HG02852 (cell line): ENCODE results near the gene EVI5.
"Not testable (repeated sequence)": the region's sequence is repeated elsewhere in the genome, so short reads cannot be mapped to it uniquely, and the experiment has no call there.

Experiments
- ATAC-seq: cut with Tn5 transposase; IDR thresholded peaks from one replicate; pipeline ENCODE4 v1.9.1; 2021; ENCODE audit warnings: mild to moderate bottlenecking, moderate library complexity; ENCODE audit not compliant: unreplicated experiment

Gene EVI5

DNA sequence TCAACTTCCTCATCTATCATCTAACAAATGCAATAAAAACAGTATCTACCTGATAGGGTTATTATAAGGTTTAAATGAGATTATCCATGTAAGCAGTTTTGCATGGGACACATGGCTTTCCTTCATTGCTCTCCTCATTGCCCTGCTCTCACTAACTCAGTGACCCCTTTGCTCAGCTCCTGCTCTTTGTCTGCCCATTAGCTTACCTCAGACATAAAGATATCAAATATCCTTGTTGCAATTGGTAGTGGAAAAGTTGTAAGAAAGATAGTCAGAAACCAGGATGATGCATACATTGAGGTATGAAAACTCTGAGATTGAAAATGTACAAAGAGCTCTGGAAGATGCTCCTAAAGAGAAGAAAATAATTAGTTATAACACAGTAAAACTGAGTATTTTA is 89.8 kb downstream of the EVI5 start:
- no peak for ATAC-seq

DNA sequence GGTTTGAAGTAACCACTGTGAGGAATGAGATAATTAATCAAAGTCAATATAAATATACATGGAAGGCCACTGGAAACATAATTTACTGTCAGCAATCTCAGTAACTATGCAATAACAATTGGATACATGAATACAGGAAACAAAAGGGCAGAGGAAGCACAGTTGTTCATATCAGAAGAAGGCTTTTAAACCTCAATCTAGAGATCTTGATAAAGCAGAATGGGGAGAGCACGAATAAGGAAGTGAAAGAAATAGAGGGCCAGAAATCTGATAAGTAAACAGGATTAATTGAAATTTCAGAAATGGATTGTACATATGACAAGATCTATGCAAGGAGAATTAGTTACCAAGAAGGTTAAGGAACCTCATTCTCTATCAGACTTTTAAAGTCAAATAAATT is 93.0 kb downstream of the EVI5 start:
- no peak for ATAC-seq

DNA sequence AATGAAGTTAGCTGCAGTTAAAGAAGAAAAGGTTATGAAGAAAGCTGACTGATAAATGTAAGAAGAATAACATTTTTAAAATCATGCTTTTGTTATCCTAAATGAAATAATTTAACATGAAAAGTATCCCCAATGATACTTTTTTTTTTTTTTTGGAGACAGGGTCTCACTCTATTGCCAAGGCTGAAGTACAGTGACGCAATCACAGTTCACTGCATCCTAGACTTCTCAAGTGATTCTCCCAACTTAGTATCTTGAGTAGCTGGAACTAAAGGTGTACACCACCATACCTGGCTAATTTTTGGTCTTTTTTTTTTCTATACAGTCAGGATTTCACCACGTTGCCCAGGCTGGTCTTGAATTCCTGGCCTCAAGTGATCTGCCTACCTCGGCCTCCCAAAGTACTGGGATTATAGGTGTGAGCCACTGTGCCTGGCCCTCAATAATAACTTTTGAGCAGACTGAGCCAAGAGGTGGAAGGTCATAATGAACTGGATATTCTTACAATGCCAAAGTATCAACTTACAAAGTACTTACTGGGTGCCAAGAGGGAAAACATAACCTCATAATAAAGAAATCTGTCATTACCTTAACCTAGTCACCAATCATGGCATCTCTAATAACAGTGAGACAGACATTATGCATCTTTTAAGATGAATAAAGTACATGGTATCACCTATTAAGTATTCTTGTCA is 94.5 kb downstream of the EVI5 start:
- no peak for ATAC-seq

DNA sequence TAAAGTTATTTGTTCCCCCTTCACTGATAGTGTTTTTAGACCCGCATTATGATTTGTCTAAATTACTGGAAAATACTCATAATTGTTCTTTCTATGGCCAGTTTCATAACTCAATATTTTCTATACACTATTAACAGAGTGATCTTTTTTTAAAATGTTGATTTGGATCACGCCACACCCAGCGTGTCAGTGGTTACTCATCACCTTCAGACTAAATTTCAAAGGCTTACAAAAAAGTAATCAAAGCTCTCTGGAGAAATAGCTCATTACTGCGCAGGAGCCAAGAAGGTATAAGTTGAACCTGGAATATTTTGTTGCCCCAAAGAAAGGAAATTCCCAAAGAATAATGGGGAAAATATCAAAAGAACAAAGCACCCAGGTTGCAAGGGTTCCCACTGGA is 104.9 kb downstream of the EVI5 start:
- no peak for ATAC-seq

DNA sequence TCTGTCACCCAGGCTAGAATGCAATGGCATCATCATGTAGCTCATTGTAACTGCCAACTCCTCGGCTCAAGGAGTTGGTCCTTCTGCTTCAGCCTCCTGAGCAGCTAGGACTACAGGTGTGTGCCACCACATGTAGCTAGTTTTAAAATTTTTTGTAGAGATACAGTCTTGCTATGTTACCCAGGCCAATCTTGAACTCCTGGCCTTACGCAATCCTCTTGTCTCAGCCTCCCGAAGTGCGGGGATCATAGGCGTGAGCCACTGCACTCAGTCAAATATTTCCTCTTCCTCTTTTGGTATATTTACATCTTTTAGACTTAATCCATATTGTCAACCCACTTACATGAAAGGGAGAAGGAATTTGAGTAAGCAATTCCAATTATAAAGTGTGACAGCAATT is 121.1 kb downstream of the EVI5 start:
- ATAC-seq, result no peak

DNA sequence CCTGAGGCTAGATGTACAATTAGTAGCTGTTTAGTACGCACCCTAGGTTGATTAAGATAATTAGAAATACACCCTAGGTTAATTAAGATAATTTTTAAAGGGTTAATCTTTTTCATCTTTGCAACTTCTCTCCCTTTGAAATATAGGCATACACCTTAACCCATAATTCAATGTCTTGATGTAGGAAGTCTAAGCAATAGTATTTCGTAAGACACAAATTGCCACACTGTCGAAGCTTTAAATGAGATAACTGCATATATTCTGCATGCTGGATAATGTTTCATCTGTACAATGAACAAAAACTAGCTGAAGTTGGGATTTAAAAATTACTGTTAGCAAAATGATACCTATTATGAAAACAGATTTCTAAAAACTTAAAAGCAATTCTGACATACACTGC is 122.9 kb downstream of the EVI5 start:
- no peak for ATAC-seq

DNA sequence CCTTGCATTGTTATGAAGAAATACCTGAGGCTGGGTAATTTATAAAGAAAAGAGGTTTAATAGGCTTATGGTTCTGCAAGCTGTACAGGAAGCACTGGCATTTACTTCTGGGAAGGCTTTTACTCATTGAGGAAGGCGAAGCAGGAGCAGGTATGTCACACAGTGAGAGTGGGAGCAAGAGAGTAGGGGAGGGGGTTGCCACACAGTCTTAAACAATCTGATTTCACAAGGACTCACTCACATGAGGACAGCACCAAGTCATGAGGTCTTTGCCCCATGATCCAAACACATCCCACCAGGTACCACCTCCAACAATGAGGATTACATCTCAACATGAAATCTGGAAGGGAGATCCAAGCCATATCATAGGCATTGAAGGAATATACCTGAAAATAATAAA is 127.2 kb downstream of the EVI5 start:
- ATAC-seq, result no peak

- no peak for ATAC-seq
Measured at GRCh38 chr1:92655197-92655801, 129.6 kb downstream of the EVI5 start.

DNA sequence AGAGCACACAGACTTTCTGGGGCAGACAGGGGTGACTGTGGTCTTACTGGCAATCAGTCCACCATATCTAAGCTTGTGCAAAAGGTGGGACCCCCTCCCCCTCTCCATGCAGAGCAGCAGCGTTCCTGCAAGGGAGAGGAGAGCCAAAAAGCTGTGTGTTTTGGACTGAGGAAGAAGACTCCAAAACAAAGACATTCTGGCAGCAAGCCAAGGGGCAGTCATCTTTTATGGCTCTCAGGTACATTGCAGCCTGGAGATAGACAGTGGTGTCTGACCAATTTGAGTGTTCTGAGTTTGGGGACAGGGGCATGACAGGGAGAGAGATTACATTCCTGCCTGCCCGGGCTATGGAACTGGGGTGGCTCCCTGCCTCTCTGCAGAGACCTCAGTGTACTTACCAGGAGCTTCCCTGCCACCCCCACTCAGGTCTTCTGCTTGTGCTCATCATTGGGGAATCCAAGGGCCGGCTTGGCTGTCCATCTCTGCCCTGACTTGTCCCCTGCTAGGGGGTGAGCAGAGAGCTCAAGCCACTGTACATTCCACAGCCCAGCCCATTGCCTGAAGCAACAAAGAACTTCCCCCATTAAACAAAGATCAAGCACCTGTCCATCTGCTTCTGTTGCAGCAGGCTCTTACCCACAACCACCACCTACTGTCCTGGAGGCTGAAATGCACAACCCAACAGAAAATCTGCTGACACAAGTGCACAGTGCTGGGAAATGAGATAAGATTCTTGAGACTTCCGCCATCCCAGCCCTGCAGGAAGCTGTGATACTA is 131.1 kb downstream of the EVI5 start:
- no peak for ATAC-seq

DNA sequence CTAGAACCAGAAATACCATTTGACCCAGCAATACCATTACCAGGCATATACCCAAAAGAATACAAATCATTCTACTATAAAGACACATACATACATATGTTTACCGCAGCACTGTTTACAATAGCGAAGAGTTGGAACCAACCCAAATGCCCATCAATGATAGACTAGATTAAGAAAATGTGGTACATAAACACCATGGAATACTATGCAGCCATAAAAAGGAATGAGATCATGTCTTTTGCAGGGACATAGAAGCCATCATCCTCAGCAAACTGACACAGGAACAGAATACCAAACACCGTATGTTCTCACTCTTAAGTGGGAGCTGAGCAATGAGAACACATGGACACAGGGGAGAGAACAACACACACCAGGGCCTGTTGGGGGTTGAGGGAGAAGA is 144.2 kb downstream of the EVI5 start:
- ATAC-seq, result not testable (repeated sequence)

DNA sequence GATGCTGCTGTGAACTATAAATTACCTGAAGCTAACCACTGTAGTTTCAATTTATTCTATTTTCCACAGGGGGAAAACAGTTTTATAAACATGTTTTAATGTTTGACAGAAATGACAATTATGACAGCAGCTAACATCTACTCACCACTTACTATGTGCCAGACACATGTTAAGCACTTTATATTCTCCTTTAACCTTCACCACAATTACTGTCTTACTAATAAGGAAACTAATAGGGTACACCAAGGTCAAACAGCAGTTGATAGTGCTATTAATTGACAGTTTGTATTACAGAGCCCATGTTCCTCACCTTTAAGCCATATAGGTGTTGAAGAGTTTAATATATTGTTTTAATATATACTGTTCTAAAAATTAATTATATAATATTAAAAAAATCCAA is 146.4 kb downstream of the EVI5 start:
- no peak for ATAC-seq

GRCh38 chr1:92635203-92635602 is 149.7 kb downstream of the EVI5 start:
- ATAC-seq, result not testable (repeated sequence)

DNA sequence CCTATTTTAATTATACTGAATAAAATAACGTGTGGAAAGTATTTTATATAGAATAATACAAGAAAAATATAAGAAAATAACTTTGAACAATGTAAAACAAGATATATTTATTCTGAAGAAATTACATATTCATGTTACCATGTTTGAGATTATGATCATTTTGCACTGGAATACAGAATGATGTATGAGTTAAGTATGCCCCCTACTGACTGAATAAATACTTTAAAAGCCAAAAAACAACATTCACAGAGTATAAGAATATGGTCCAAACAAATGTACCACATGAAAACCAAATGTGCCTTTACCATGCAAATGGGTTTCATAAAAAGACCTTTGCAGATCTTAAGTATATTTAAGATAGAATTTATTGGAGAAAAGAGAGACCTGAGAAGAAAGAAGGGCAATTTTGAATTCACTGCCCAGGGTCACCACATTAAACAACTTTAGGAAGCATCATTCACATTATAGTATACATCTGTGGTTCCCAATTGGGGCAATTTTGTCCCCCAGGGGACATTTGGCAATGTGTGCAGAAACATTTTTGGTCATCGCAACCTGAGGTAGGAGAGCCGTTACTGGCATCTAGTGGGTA is 161.6 kb downstream of the EVI5 start:
- ATAC-seq, result no peak

- ATAC-seq, result no peak
Measured at GRCh38 chr1:92619466-92620189, 165.3 kb downstream of the EVI5 start.

DNA sequence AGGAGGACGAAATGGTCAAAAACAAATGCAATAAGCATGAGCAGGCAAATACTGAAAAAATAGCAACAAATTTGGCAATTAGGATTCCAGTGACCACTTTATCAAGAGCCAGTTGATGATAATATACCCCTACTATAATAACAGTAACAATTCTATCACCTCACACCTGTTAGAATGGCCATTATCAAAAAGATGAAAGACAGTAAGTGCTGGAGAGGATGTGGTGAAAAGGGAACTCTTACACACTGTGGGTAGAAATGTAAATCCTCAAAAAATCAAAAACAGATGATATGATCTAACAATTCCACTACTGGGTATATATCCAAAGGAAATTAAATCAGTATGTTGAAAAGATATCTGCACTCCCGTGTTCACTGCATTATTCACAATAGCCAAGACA is 183.9 kb downstream of the EVI5 start:
- no peak for ATAC-seq

DNA sequence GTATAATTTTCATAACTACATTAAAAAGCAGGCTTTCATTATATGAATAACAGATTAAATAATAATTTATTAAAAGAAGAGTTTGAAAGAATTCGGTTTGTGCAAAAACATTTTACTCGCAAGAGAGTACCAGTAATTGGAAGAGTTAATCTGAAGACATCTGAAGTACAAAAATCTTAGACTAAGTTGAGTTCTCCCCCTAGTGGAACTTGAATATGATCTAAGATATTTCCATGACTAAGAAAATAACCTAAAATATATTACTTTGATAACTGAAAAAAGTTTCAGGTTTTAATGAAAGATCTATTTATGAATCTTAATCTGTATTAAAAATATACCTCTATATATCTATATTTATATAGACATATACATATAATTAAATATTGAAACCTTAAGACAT is 185.7 kb downstream of the EVI5 start:
- ATAC-seq, result no peak

- not testable (repeated sequence) for ATAC-seq
Measured at GRCh38 chr1:92589361-92589760, 195.5 kb downstream of the EVI5 start.

- ATAC-seq, result no peak
Measured at GRCh38 chr1:92587445-92587844, 197.5 kb downstream of the EVI5 start.

GRCh38 chr1:92585831-92586230 is 199.1 kb downstream of the EVI5 start:
- no peak for ATAC-seq

DNA sequence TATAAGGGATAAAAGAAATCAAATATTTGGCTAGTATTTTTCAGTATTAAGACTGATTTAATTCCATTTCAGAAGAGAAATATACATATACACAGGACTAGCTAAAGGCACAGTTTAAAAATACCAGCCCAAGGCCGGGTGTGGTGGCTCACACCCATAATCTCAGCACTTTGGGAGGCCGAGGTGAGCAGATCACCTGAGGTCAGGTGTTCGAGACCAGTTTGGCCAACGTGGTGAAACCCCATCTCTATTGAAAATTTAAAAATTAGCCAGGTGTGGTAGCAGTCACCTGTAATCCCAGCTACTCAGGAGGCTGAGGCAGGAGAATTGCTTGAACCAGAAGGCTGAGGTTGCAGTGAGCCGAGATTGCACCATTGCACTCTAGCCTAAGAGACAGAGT is 200.1 kb downstream of the EVI5 start:
- ATAC-seq, result not testable (repeated sequence)
